T-helper 2 cell treated with Interferon-gamma antibody and Interleukin-4, amounts not matched to agents 100 ng/mL and 5 ng/mL, for 36 hours (primary cell): ENCODE data around the gene PGBD2. TPM values are rescaled to one million over a fixed set of nuclear protein-coding genes. Genes with fewer than 3 reads are reported as not detected.
"Not testable (repeated sequence)": the region's sequence is repeated elsewhere in the genome, so short reads cannot be mapped to it uniquely, and the experiment has no call there.

Source experiments
- intact Hi-C: fragments of 100-400 bp; cut with micrococcal nuclease; formaldehyde crosslinking; loops from one replicate; pipeline ENCODE4 v1.15.1; 2023
- total RNA-seq: library from RNA; stranded (reverse); gene quantifications from 2 replicates; pipeline ENCODE4 v1.2.3, GENCODE V29; 2022

Gene PGBD2
- total RNA-seq: 8.6 and 9.1 TPM in 2 replicates

- intact Hi-C loops: loop anchor here (1.0 kb wide), 5 partner anchors 18 to 80 kb away; partner anchors contain the start of genes ZNF672 and ZNF692
Measured at GRCh38 chr1:248906009-248906752, at the start of gene PGBD2. TSS of gene PGBD2 (plus strand) at chr1:248906235. CDS start at chr1:248913863, 7,628 bp downstream.

- intact Hi-C loops: no loop called here
Measured at GRCh38 chr1:248857201-248857600, 48.8 kb upstream of the PGBD2 start.

- intact Hi-C loops: loop anchor here (1.0 kb wide), 2 partner anchors 19 to 31 kb away; partner anchors contain the start of gene ZNF672
Measured at GRCh38 chr1:248857749-248858095, 48.3 kb upstream of the PGBD2 start.

- intact Hi-C loops: loop anchor here (1.0 kb wide), 2 partner anchors 20 to 32 kb away; partner anchors contain the start of gene ZNF672
Measured at GRCh38 chr1:248858096-248858890, 47.7 kb upstream of the PGBD2 start.

GRCh38 chr1:248858891-248859889, 46.8 kb upstream of the PGBD2 start, which contains the start of gene ZNF692:
TSS of gene ZNF692 (minus strand) at chr1:248859085. CDS start at chr1:248858309, 776 bp downstream.
- intact Hi-C loops: loop anchor here (1.0 kb wide), 4 partner anchors 14 to 47 kb away; partner anchors contain the start of genes PGBD2 and ZNF672

GRCh38 chr1:248860007-248860406, 46.0 kb upstream of the PGBD2 start:
- intact Hi-C loops: no loop called here

GRCh38 chr1:248861616-248862015, 44.4 kb upstream of the PGBD2 start:
- intact Hi-C loops: no loop called here

- intact Hi-C loops: no loop called here
Measured at GRCh38 chr1:248862695-248862997, 43.4 kb upstream of the PGBD2 start.

GRCh38 chr1:248862998-248863881, 42.8 kb upstream of the PGBD2 start:
- intact Hi-C loops: loop anchor here (1.0 kb wide), 2 partner anchors 10 to 37 kb away; no protein-coding TSS in a partner anchor

GRCh38 chr1:248871837-248872401, 34.1 kb upstream of the PGBD2 start:
- intact Hi-C loops: no loop called here

- intact Hi-C loops: loop anchor here (1.0 kb wide), 6 partner anchors 10 to 469 kb away; partner anchors contain the start of genes ZNF672 and ZNF692
Measured at GRCh38 chr1:248872752-248873408, 33.2 kb upstream of the PGBD2 start.

- intact Hi-C loops: loop anchor here (1.0 kb wide), 6 partner anchors 10 to 469 kb away; partner anchors contain the start of genes ZNF672 and ZNF692
Measured at GRCh38 chr1:248873409-248873992, 32.5 kb upstream of the PGBD2 start.

GRCh38 chr1:248873993-248874533, 32.0 kb upstream of the PGBD2 start:
- intact Hi-C loops: loop anchor here (1.0 kb wide), 7 partner anchors 11 to 470 kb away; partner anchors contain the start of genes PGBD2, ZNF672 and ZNF692

- intact Hi-C loops: no loop called here
Measured at GRCh38 chr1:248881261-248881660, 24.8 kb upstream of the PGBD2 start.

GRCh38 chr1:248882427-248882826, 23.6 kb upstream of the PGBD2 start:
- intact Hi-C loops: not testable (repeated sequence)

- intact Hi-C loops: no loop called here
Measured at GRCh38 chr1:248884632-248885295, 21.3 kb upstream of the PGBD2 start.

GRCh38 chr1:248885646-248886045, 20.4 kb upstream of the PGBD2 start:
- intact Hi-C loops: no loop called here
